Right lobe of liver (tissue), 6 donors: ENCODE data around the gene SLC14A1. TPM values are rescaled to one million over a fixed set of nuclear protein-coding genes. Genes with fewer than 3 reads are reported as not detected.

Experiments
- ATAC-seq, 4 donors: fragments of 200-7000 bp; cut with Tn5 transposase; one replicate each; pipeline ENCODE4 v1.9.1; 2020; ENCODE audit warnings: mild to moderate bottlenecking in 4 of 4, moderate library complexity in 4 of 4
- DNase-seq, 3 donors: peaks; one replicate each; pipeline ENCODE4 v3.0.0-alpha.2; 2020
- H3K27ac ChIP-seq, 3 donors: fragments of 200-600 bp; one replicate each; pipeline ENCODE4 v1.8.0; 2022
- H3K27me3 ChIP-seq, 2 donors: fragments of 200-600 bp; one replicate each; pipeline ENCODE4 v1.8.0; 2022
- H3K36me3 ChIP-seq, 4 donors: fragments of 200-600 bp; sonication (generic) in 1 of 4; one replicate each; pipeline versions ENCODE4 v1.5.1 to v1.8.0; 2017 to 2022; ENCODE audit warnings: control low read depth in 1 of 4
- H3K4me1 ChIP-seq, 4 donors: fragments of 200-600 bp; sonication (generic) in 1 of 4; one replicate each; pipeline versions ENCODE4 v1.5.1 to v1.8.0; 2017 to 2022; ENCODE audit warnings: control low read depth in 1 of 4
- H3K4me3 ChIP-seq, 3 donors: fragments of 200-600 bp; one replicate each; pipeline ENCODE4 v1.8.0; 2022
- H3K9me3 ChIP-seq, 4 donors: fragments of 200-600 bp; sonication (generic) in 1 of 4; one replicate each; pipeline versions ENCODE4 v1.5.1 to v1.8.0; 2017 to 2022; ENCODE audit warnings: control low read depth in 1 of 4
- POLR2A ChIP-seq: fragments of 450-650 bp; IDR thresholded peaks from one replicate; pipeline ENCODE4 v1.6.1; 2017; ENCODE audit warnings: antibody characterized with exemption, mild to moderate bottlenecking
- WGBS: methylation state at CpG from one replicate; pipeline ENCODE4 v1.1.6; 2018; ENCODE audit warnings: low coverage, low lambda C conversion rate; ENCODE audit not compliant: insufficient coverage; ENCODE audit errors: missing lambda C conversion rate; 5-methylcytosine and 5-hydroxymethylcytosine counted together
- intact Hi-C, 2 donors: fragments of 100-400 bp; cut with DNase I; formaldehyde crosslinking; loops; one replicate each; pipeline versions ENCODE4 v1.11.2 to v1.14.1; 2022
- total RNA-seq, 6 experiments: library from RNA; depleted of rRNA in 2 of 6; stranded (reverse); fragments of >200 nt in 2 of 6; fragmentation: NEBNext Ultra II Directional in 3 of 6; extraction: Animal tissue kit (Norgen Biotek cat#: 25700) in 3 of 6; gene quantifications; one replicate each; pipeline versions ENCODE4 v1.1.0 to v1.2.4, GENCODE V29; 2016 to 2023
- TF ChIP-seq, protein P1 (sequence below), 4 donors: fragments of 200-600 bp in 3 of 4; fragments of 450-650 bp in 1 of 4; IDR thresholded peaks; one replicate each; pipeline versions ENCODE4 v1.5.1 to v1.8.0; 2016 to 2022; ENCODE audit warnings: antibody characterized with exemption in 4 of 4, mild to moderate bottlenecking in 2 of 4
- donor health status: DM: no; HTN: yes; CAD: no.
- donor health status: DM: no; HTN: no; CAD: no.
- donor health status: DM: no; HTN: no; CAD: no.
- donor health status: DM: no; HTN: yes; CAD: no.
- donor health status: DM: no; HTN: yes; CAD: no.

The SLC14A1 gene
- total RNA-seq, 6 experiments from 2014 or later, result 0.26 to 1.9 (median 1.0) TPM

DNA sequence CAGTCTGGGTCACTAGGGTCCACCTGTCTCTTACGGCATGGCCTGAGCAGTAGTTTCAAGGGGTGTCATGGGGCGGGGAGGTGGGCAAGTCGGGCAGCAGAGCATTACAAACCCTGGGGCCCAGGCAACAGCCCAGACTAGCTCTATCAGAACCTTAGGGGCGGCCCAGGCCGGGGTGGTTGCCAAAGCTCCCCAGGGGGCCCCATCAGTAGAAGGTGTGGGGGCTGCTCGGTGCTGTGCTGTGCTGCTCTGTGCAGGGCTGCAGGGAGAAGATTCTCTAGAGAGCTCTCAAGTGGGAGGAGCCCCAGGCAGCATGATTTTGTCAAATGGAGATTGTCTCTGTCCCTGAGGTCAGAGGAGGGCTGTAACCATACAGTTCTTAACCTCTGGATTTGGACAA, 36.4 kb upstream of the SLC14A1 start:
- Histone ChIP-seq H3K27me3 (no peaks in the 10 kb centered on the region), H3K4me1 (no peaks in the 10 kb centered on the region), H3K27ac (peak overlapping the region in 1 of 3 donors; percentile 13), H3K36me3 (no peaks in the 10 kb centered on the region), H3K4me3 (no peak overlapping the region), H3K9me3 (no peaks in the 10 kb centered on the region)
- ATAC-seq, result peak in 3 of 4 donors; percentile 6 to 34 (median 15)
- no peak for DNase-seq
- intact Hi-C loops, result loop anchor here in 1 of 2 donors (10.0 kb wide), 1 partner anchor 287 kb away; no protein-coding TSS in a partner anchor
- no peak for TF ChIP-seq POLR2A
- TF ChIP-seq, protein P1, sequence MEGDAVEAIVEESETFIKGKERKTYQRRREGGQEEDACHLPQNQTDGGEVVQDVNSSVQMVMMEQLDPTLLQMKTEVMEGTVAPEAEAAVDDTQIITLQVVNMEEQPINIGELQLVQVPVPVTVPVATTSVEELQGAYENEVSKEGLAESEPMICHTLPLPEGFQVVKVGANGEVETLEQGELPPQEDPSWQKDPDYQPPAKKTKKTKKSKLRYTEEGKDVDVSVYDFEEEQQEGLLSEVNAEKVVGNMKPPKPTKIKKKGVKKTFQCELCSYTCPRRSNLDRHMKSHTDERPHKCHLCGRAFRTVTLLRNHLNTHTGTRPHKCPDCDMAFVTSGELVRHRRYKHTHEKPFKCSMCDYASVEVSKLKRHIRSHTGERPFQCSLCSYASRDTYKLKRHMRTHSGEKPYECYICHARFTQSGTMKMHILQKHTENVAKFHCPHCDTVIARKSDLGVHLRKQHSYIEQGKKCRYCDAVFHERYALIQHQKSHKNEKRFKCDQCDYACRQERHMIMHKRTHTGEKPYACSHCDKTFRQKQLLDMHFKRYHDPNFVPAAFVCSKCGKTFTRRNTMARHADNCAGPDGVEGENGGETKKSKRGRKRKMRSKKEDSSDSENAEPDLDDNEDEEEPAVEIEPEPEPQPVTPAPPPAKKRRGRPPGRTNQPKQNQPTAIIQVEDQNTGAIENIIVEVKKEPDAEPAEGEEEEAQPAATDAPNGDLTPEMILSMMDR (IDR thresholded peaks at IDR 0.05), result no peak
- no CpG with 5 or more reads among the region's 6 CpGs for WGBS

DNA sequence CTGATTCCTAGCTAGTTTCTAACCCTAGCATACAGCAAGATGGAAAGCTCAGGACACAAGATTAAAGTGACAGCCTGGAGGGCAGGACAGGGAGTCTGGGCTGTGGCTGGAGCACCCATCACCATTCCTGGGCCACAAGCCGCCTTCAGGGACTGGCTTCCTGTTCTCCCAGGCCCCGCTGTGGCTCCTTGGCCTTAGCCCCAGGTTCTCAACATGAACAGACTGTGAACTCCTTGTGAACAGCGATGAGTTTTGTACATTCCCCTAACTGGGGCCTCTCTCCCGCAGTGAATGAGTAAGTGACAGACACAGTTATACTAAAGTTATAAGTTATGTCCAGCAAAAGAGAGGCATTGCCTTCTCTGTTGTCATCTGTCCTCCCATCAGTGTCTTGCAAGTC, 35.9 kb upstream of the SLC14A1 start:
- DNase-seq, result no peak
- Histone ChIP-seq H3K27ac (peak overlapping the region in 1 of 3 donors; percentile 13), H3K4me1 (no peaks in the 10 kb centered on the region), H3K27me3 (no peaks in the 10 kb centered on the region), H3K4me3 (no peak overlapping the region), H3K36me3 (no peaks in the 10 kb centered on the region), H3K9me3 (no peaks in the 10 kb centered on the region)
- intact Hi-C loops, result loop anchor here in 1 of 2 donors (10.0 kb wide), 1 partner anchor 287 kb away; no protein-coding TSS in a partner anchor
- TF ChIP-seq, protein P1 (IDR thresholded peaks at IDR 0.05), result no peak
- TF ChIP-seq POLR2A, result no peak
- 75% methylated on average over 1 of the region's 4 CpGs for WGBS
- no peak for ATAC-seq

DNA sequence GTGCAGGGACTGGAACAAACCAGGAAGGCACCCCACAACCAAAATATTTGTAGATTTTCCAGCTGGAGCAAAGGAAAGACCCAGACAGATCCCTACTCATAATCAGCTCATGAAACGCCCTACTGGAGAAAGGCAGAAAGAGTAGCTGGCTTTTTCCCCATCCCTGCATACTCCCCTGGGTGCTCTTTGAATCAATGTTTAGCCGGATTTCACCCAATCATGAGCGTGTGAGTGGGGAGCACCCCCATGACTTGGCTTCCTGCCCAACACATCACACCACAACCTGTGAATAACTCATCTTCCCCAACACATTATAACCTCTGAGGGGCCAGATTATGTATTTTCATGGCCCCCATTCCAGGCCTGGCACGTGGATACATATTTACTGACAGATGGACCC, 35.1 kb upstream of the SLC14A1 start:
- TF ChIP-seq, protein P1 (IDR thresholded peaks at IDR 0.05), result no peak
- no peak for TF ChIP-seq POLR2A
- H3K36me3 ChIP-seq, result no peaks in the 10 kb centered on the region
- no peaks in the 10 kb centered on the region for H3K9me3 ChIP-seq
- H3K4me3 ChIP-seq, result no peak overlapping the region
- H3K4me1 ChIP-seq, result no peaks in the 10 kb centered on the region
- no peak overlapping the region for H3K27ac ChIP-seq
- no peaks in the 10 kb centered on the region for H3K27me3 ChIP-seq
- DNase-seq (no peak), ATAC-seq (no peak)
- intact Hi-C loops, result loop anchor here in 1 of 2 donors (10.0 kb wide), 1 partner anchor 286 kb away; no protein-coding TSS in a partner anchor
- WGBS, result 84% methylated on average over 3 of the region's 4 CpGs

DNA sequence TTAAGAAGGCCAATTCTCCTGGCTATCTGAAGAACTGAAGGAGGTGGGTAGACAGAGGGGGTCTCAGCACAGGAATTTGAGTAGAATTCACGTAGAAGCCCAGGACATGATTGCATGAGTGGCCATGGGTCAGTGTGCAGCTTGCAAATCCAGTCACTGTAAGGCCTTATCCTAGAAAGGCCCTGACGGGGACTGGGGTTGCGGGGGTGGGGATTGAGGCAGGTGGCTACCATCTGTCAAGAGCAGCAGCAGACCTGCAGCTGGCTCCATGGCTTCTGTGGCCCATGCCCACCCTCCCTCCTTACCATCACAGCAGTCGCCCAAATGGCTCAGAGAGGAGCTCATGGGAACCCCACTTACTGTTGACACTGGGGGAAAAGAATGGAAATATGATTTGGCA, 34.6 kb upstream of the SLC14A1 start:
- WGBS, result 80% methylated on average over 1 of the region's 4 CpGs
- intact Hi-C loops, result loop anchor here in 1 of 2 donors (10.0 kb wide), 1 partner anchor 285 kb away; no protein-coding TSS in a partner anchor
- H3K27me3 ChIP-seq, result no peaks in the 10 kb centered on the region
- H3K9me3 ChIP-seq, result no peaks in the 10 kb centered on the region
- no peak overlapping the region for H3K27ac ChIP-seq
- no peak for ATAC-seq
- no peaks in the 10 kb centered on the region for H3K4me1 ChIP-seq
- DNase-seq, result no peak
- no peak for TF ChIP-seq POLR2A
- TF ChIP-seq, protein P1 (IDR thresholded peaks at IDR 0.05), result no peak
- H3K36me3 ChIP-seq, result no peaks in the 10 kb centered on the region
- no peak overlapping the region for H3K4me3 ChIP-seq
